ENCODE data around the gene RUNX2.
"Not testable (repeated sequence)": the region's sequence is repeated elsewhere in the genome, so short reads cannot be mapped to it uniquely, and the experiment has no call there.

Gene RUNX2

DNA sequence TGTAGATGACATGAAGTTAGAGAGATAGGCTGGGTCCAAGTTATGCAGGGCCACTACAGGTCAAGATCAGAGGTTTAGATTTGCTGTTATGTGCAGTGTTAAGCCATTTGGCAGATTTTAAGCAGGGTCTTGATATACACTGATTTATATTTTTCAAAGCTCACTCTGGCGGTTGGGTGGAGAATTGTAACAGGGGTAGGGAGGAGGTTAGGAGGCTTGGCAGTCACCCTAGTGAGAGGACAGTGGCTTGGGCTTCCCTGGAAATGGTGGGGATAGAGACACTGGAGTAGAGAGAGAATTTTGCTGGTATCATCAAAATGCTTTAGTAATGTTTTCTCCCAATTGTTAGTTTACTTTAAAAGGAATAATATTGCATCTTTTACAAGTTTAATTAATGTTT lies 199.1 kb downstream of the RUNX2 start:
- no peak for DNase-seq

GRCh38 chr6:45531999-45532595 lies 204.0 kb downstream of the RUNX2 start:
- DNase-seq: peak; percentile 70

- no peak for DNase-seq
Observed at GRCh38 chr6:45532721-45533210, 204.6 kb downstream of the RUNX2 start.

GRCh38 chr6:45533386-45533785 lies 205.3 kb downstream of the RUNX2 start:
- no peak for DNase-seq

DNA sequence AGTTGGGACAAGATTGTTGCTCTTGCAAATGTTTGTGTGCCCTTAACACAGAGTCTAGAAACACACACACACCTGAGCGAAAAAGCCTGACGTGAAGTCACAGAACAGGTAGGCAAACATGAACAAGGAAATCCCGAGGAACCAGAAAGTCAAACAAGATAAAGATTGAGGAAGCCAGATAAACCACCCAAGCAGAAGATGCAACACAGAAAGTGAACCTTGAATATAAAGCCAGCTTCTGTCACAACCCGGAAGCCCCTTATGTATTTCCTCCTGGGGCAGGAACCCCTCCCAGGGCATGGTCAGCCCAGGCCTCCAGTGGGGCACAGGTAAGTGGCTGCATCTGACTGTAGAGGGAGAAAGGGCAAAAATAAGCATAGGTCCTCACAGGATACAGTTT lies 207.8 kb downstream of the RUNX2 start:
- DNase-seq: no peak

GRCh38 chr6:45537539-45537938 lies 209.4 kb downstream of the RUNX2 start:
- peak; percentile 45 for DNase-seq

DNA sequence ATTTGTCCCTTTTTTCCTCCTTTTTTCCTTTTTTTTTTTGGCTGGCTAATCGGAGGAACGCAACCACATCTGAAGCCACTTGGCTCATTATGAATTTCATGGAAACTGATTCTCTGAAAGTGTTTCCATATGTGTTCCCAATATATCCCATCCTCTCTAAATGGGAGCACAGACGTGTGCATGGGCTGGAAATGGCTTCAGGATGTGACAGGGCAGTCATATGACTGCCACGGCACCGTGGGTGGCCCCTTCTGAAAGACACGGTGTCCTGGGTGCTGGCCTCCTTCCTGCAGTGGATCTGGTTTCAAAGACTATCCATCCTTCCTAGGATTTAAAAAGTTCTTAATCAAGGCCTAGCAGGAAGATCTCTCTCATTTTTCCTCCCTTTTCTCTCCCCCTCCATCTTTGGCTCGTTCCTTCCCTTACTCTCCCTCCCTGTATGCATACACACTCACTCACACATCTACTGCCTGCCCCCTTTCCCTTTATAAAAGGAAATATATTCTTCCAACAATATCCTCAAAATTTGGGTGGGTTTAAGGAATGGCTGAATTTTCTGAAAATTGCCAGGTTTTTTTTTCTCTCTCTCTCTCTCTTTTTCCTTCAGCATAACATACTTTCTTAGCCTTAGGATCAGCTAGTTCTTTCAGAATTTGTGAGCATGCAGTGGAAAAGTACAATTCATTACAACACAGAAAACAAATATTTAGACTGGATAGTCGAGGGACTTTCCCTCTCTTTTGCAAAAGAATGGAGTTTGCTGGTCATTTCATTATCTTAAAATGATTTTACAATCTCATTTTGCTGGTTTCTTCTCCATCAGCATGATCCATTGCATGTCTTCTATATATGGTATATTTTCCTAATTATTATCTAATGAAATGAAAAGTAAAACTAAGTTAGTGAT lies 210.8 kb downstream of the RUNX2 start:
- DNase-seq: peak; percentile 69

DNA sequence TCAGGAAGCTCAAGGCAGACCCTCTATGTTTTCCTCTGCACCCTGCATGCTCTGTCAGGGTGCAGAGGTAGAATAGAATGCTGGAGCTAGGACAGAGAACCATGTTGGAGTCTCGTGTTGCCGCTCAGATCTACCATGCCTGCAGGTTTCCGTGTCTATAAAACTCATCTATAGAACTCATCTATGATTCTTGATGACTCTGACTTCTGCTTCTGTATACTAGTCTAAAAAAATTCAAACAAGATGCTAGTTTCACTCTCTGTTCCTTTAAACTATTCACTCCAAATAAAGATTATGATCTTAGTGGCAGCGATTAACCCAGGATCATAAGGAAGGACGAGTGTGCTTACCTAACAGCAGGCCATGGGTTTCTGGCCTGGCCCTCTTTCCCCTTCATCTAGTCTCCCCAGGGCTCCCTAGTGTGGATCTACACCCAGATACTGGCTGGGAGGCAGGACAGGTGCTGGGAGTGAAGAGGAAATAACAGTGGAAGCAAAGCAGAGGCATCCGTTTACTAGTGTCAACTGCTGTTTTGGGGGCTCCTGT lies 212.3 kb downstream of the RUNX2 start:
- DNase-seq: no peak

DNA sequence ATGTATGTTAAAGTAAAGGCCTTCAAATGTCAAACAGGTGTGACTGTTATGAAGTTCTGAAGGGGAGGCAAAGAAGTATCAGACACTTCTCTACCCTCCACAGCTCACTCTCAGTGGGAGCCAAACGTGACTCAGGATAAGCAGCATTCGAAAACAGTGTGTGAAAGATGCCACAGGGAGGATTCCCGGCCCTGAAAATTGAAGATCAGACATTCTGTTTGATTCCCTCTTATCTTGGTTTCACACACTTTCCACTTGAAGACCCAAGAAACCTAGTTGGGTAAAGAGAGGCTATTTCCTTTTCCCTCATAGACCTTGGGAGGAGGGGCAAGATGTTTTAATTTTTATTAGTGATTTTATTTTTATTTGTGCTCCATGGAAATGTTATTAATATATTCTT lies 213.8 kb downstream of the RUNX2 start:
- peak; percentile 42 for DNase-seq

DNA sequence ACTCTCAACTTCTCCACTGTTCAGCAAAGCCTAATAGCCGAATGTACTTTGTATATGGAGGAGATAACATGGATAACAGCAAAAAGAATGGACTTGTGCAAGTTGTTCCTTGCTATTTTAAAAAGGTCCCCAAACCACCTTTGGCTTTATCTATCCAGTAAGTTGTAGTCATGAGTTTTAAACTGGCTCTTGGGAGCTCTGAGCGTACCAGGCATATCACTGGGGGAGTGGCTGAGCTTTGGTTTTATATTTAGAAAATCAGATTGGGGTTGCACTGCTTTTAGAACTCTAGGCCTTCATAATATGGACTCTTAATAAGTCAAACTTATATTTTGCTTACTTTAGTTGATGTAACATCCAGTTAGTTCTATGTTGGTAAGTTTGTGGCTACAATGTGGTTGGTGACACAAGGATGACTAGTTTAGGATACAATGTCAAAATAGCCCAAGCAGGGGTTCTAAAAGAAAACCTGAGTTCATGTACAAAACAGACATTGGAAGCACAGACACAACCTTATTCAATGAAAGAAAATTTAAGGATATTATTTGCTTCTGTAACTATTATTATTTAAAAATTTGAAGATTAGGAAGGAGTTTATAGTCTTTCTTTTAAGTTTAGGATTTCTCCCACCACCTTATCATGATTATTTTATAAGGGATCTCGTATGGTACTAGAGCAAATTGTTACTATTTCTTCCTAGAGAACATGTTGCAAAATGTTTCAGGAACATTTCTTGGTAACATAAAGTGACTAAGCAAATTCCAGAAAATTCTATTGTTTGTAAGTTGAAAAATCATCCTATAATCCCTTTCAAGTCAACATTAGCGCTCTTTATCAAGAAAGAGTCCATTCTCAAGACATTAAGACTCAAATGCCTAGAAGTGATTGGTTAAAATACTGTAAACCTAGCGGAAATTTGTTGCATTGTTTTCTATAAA lies 215.4 kb downstream of the RUNX2 start:
- DNase-seq: peak; percentile 74

- DNase-seq: no peak
Observed at GRCh38 chr6:45545416-45545815, 217.3 kb downstream of the RUNX2 start.

DNA sequence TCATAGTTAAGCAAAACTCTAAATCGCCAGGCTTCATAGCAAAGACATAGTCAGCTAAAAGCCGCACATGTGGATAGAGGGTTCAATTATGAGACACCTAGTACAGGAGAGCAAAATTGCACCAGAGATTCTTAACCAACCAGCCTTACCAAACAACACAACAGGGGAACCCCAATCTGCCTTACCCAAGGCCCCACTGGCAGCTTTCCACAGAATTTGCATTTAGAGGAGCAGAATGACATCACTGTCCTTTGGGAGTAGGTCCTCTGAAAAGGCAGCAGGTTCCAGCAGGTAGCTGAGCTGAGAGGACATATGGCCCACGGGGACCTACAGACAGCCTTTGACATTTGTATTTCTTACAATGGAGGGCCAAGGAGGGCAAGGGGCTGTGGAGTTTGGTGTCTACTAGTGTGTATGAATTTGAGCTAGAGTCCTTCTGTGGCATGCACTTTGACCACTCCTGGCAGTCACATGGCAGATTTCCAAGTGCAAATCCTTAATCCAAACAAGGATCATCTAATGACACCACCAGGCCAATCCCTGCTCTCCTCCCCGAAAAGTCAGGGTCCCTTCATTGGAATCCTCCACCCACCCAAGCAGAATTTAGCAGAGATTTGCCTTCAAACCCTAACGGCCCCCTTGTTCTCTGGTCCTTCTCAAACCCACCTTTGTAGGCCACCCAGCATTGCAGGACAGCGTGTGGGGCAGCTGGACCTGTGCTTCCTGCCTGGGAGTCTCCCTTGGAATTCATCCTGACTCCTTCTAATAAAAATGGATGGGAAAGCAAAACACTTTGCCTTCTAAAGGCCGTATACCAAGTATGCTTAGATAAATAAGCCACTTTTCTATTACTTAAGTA lies 220.8 kb downstream of the RUNX2 start:
- DNase-seq: no peak

DNA sequence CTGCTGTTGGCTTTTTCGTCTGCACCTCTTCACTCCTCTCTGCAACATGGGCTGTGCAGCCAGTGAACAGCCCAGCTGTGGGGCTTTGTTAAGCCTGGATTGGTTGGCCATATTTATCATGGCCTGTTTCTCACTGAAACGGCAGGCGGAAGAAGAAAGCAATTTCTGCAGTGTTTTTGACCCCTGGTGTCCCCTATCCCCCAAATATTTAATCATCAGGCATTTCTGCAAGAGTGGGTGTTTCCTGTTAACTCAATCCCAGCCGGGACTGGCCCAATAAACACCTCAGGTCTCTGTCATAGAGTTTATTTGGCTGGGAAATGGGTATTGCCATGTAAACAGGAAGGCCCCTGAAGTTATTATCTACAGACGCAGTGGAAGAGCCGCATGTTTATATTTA lies 224.4 kb downstream of the RUNX2 start:
- no peak for DNase-seq

- no peak for DNase-seq
Observed at GRCh38 chr6:45553730-45554344, 225.7 kb downstream of the RUNX2 start.

DNA sequence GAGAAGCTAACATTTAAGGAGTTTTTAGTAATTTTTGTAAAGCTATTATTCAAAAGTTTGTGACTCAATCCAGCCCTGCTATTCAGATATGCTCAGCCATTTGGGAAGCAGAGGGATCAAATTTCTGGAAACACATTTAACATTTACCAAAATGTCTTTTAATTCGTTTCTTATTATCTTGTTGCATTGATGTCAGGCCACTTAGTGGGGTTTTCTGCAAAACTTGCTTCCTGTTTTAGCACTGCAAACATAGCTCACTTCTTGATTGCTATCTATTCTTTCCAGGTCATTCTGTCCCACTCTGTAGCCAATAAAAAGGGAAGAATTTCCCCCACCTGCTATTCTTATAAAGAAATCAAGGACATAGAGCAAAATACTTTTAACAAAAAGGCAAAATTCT lies 226.5 kb downstream of the RUNX2 start:
- DNase-seq: no peak

DNA sequence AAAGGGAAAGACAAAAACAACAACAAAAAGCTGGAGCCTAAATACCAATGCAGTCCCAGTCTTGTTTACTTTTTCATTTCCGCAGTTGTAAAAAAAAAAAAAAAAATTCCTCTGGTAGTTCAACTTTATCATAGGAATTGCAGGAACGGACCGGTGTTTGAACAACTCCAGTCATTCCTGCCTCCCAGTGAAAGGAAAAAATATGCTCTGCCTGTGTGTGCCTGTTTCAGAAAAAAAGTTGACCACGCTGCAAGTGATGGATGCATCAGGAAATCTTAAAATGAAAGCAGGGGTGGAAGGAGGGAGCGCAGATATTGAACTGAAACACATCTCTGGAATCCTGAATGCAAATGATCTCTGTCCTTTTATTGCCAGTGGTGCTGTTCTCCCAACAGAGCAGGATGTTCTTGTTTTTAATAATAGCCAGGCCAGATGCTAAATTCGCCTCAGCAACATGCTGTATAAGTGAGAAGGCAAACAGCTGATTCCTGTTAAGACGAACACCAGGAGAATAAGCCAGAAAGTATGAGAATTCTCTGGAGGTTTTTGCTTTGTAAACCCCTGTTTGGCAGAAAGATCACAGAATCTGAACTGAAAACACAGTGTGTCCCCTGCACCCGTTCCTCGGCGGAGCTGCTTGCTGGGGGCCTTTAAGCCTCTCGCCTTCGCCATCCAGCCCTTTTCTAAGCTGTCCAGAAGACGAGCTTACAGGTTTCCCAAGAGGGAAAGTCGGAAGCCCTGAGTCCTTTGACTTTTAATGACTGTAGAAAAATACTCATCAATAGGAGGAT lies 228.0 kb downstream of the RUNX2 start:
- DNase-seq: peak; percentile 66

DNA sequence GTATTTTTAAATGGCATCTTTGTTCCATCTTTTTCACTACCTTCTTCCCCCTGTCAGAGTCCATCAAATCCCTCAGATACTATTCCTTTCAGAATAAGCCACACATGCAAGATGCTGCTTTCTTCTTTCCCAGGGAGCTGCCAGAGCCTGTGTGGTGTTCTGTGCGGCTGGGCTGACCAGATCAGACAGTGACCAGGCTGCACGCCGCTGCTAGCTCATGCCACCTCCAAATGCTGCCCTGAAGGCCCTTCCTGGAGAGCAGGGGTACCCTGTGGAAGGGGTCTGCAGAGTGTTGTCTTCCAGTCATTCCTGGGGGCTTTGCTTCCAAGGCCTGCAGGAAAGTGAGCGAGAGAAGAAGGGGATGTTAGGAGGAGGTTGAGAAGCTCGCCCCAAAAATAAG lies 228.7 kb downstream of the RUNX2 start:
- no peak for DNase-seq

DNA sequence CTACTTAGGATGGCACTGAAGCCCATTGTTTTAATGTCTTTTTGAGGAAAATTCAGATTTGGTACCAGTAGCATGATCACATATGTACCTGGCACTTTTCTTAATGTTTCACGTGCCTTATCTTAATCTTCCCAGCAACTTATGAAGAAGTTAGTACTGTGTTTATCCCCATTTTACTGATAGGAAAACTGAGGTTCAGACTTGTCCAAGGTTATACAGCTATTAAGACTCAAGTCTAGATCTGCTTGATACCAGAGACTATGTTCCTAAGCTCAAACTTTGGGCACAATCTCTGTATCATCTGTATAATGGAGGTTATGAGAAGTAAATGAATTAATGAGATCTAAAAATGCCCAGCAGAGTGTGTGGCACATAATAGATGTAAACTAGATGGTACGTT lies 229.3 kb downstream of the RUNX2 start:
- no peak for DNase-seq

- DNase-seq: no peak
Observed at GRCh38 chr6:45558858-45559257, 230.7 kb downstream of the RUNX2 start.

- DNase-seq: not testable (repeated sequence)
Observed at GRCh38 chr6:45560321-45560820, 232.2 kb downstream of the RUNX2 start.
